ENCODE results near the gene FASTKD2.

DNA sequence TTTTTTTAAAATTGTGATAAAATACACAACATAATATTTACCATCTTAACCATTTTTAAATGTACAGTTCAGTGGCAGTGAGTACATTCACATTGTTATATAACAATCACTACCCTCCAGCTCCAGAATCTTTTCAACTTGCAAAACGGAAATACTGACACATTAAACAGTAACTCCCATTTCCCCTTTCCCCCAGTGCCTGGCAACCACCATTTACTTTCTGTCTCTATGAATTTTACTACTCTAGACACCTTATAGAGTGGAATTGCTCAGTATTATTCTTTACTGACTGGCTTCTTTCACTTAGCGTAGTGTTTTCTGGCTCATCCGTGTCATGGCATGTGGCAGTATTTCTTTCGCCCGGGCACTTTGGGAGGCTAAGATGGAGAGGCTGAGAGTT, 32.6 kb downstream of the FASTKD2 start:
- no peak for TF ChIP-seq POLR2AphosphoS5 (IDR thresholded peaks at IDR 0.05)
- TF ChIP-seq, protein P1, sequence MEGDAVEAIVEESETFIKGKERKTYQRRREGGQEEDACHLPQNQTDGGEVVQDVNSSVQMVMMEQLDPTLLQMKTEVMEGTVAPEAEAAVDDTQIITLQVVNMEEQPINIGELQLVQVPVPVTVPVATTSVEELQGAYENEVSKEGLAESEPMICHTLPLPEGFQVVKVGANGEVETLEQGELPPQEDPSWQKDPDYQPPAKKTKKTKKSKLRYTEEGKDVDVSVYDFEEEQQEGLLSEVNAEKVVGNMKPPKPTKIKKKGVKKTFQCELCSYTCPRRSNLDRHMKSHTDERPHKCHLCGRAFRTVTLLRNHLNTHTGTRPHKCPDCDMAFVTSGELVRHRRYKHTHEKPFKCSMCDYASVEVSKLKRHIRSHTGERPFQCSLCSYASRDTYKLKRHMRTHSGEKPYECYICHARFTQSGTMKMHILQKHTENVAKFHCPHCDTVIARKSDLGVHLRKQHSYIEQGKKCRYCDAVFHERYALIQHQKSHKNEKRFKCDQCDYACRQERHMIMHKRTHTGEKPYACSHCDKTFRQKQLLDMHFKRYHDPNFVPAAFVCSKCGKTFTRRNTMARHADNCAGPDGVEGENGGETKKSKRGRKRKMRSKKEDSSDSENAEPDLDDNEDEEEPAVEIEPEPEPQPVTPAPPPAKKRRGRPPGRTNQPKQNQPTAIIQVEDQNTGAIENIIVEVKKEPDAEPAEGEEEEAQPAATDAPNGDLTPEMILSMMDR (IDR thresholded peaks at IDR 0.05) = no peak
- no peak for TF ChIP-seq POLR2A (IDR thresholded peaks at IDR 0.05)
- no peak for TF ChIP-seq EP300 (IDR thresholded peaks at IDR 0.05)
